GM12864 (cell line): ENCODE data around the gene BRD1.

ENCODE experiments used
- DNase-seq: peaks from one replicate; pipeline ENCODE4 v3.0.0-alpha.2; 2011; ENCODE audit warnings: low read depth
- H3K4me3 ChIP-seq: 2 replicates; pipeline ENCODE4 v1.5.1; 2011; ENCODE audit warnings: mild to moderate bottlenecking, low read depth, low read length, control low read depth
- TF ChIP-seq, protein P1 (sequence below): IDR thresholded peaks from 2 replicates; pipeline ENCODE4 v1.5.1; 2011; ENCODE audit warnings: low read depth, mild to moderate bottlenecking, moderate library complexity, low read length, control low read depth, inconsistent platforms; ENCODE audit errors: missing control alignments

BRD1 gene

DNA sequence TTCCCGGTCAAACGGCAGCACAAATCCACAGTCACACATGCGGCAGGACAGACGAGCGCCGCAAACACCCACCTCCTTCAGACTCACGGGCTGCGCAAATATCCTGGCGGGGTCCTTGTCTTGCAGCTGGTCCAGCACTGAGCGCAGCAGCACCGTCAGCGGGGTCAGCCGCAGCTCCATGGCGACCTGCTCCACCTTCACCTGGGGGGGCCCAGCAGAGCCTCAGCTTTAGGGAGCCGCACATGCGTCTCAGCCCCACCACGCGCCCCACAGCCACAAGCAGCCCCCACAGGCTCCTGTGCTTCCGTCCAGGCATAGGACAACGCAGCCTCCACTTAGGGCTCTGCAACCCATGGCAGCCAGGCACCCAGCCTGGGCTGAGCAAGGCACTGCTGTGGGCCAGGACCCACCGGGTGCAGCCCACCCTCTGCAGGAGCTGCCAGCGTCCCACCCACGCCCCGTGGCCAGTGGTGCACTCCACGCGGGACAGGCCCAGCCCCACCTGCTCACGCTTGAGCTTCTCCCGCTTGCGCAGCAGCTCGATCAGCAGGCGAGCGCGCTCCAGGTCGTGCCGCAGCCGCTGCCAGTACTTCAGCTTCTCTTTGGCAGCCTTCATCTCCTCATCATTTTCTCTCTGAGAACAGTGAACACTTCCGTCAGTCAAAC lies 29.1 kb downstream of the BRD1 start:
- TF ChIP-seq, protein P1, sequence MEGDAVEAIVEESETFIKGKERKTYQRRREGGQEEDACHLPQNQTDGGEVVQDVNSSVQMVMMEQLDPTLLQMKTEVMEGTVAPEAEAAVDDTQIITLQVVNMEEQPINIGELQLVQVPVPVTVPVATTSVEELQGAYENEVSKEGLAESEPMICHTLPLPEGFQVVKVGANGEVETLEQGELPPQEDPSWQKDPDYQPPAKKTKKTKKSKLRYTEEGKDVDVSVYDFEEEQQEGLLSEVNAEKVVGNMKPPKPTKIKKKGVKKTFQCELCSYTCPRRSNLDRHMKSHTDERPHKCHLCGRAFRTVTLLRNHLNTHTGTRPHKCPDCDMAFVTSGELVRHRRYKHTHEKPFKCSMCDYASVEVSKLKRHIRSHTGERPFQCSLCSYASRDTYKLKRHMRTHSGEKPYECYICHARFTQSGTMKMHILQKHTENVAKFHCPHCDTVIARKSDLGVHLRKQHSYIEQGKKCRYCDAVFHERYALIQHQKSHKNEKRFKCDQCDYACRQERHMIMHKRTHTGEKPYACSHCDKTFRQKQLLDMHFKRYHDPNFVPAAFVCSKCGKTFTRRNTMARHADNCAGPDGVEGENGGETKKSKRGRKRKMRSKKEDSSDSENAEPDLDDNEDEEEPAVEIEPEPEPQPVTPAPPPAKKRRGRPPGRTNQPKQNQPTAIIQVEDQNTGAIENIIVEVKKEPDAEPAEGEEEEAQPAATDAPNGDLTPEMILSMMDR, result no peak
- no peak for DNase-seq
- H3K4me3 ChIP-seq, result no peak overlapping the region

DNA sequence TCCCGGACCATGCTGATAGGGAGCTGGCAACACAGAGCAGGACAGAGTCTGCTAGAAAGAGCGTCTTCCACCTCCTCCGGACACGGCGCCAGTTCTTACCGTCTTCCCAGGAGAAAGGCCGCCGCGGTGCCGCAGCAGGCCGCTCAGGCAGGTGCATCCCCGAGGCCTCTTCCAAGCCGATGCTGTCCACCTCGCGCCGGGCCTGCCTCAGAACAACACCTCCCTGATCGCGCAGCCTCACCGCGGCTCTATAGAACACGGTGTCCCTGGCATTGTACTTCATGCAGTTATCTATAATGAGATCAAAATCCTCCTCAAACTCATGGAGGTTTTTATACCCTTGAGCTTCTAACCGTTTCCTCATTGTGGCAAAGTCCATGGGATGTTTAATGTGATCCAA lies 30.0 kb downstream of the BRD1 start:
- TF ChIP-seq, protein P1, result no peak
- H3K4me3 ChIP-seq, result no peak overlapping the region
- no peak for DNase-seq

DNA sequence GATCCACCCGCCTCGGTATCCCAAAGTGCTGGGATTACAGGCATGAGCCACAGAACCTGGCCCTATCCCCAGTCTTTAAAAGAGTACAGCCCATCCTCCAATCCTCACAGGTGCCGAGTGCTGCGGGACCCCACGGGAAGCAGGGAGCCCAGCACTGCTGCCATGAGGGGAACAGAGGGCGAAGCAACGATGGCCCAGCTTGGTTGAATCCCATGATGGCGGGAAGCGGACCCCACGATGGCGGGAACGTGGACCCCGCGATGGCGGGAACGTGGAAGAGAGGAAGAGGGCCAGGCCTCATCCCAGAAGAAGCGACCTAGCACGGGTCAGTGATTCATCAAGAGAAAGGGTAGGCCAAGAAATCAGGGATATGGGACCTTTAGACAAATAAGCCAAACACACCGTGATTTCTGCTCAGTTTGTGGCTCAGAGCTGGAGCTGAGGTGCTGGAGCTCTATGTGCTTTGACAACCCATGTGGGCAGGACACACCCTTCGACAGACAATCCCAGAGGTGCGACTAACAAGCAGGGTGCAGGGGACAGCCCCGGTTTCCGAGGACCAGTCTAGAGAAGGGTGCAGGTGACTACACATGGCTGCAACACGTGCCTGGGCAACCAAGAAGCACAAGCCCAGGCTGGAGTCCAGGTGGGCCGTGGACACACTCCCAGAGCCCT lies 30.9 kb downstream of the BRD1 start:
- TF ChIP-seq, protein P1, result no peak
- H3K4me3 ChIP-seq, result no peak overlapping the region
- DNase-seq, result no peak

DNA sequence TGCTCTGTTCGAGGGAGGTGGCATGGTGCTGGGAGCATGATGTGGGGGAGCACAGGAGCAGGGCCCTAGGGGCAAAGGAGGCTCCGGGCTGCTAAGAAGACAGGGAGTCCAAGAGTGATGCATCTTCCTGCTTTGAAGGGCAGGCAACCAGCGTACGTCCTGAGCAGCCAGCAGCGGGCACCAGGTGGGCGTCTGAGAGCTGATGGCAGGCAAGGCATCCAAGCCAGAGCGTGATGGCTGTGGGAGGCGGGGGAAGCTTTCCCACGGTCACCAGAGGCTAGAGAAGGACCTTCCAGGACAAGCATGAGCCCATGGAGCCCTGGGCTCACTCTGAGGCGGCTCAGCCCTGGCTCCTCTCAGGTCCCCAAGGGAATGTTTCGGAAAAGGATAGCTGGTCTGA lies 32.2 kb downstream of the BRD1 start:
- TF ChIP-seq, protein P1, result no peak
- no peak overlapping the region for H3K4me3 ChIP-seq
- DNase-seq, result no peak

DNA sequence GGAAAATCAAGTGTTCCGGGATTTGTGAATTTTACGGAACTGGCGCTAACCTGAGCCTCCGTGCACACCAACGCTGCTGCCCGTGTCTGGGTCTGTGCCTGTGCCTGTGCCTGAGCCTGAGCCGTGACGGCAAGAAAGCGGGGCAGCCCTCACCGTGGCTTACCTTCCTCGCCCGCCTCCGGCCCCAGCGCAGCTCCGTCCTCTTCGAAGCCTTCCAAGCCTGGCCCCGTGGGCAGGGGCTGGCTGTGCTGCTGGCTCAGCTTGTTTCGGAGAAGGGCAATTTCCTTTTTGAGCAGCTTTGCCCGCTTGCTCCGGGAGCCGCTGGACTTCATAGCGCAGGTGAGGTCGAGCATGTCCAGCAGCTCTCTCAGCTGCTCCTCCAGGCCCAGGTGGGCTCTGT lies 33.8 kb downstream of the BRD1 start:
- TF ChIP-seq, protein P1, result no peak
- H3K4me3 ChIP-seq, result no peak overlapping the region

DNA sequence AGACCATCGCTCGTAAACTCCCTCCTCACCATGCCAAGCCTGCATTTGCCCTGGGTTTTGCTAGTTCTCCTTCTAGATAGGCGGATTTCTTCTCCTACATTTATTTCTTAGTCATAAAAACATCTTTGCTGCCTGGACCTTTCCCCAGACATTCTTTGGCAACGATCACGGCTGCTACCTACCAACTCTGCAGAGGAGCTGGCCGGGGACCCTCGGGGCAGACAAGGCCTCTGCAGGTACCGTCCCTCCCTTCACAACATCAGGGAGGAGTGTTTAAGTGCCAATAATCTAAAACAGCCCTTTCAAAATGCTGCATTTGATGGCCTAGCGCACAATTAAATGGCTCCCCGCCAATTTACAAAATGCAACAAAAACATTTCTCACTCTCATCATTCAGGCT lies 34.4 kb downstream of the BRD1 start:
- no peak overlapping the region for H3K4me3 ChIP-seq
- TF ChIP-seq, protein P1, result no peak
- no peak for DNase-seq

More for the DNA sequence above, 33.8 kb downstream of the BRD1 start:
- no peak for DNase-seq

DNA sequence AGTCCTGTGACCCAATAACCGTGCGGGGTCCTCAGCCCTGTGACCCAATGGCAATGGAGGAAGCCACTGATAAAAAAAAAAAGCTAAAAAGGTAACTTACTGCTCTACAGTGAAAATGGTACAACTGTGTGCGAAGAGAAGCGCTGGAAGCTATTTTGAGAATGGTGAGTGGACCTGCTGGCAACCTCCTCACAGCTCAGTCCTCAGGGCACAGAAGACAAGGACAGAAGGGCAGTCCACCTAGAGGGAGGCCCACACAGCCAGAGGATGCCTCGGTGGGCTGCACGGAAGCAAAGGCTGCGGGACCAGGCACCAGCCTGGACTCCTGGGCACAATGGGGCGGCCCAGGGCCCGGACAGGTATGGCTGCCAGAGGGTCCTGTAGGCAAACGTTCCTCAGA lies 35.6 kb downstream of the BRD1 start:
- no peak overlapping the region for H3K4me3 ChIP-seq
- TF ChIP-seq, protein P1, result no peak
- no peak for DNase-seq
